Measurements from ENCODE around the gene TTLL11.

The TTLL11 gene

GRCh38 chr9:121871431-121872025 is 221.6 kb downstream of the TTLL11 start:
- no peak for DNase-seq

- no peak for DNase-seq
Observed at GRCh38 chr9:121870271-121870670, 222.8 kb downstream of the TTLL11 start.

GRCh38 chr9:121868626-121869025 is 224.5 kb downstream of the TTLL11 start:
- peak; percentile 67 for DNase-seq

GRCh38 chr9:121866927-121867326 is 226.2 kb downstream of the TTLL11 start:
- DNase-seq = no peak

- no peak for DNase-seq
Observed at GRCh38 chr9:121865884-121866283, 227.2 kb downstream of the TTLL11 start.

GRCh38 chr9:121865060-121865459 is 228.0 kb downstream of the TTLL11 start:
- no peak for DNase-seq

GRCh38 chr9:121863955-121864354 is 229.2 kb downstream of the TTLL11 start:
- peak; percentile 43 for DNase-seq

GRCh38 chr9:121862371-121863332 is 230.5 kb downstream of the TTLL11 start:
- no peak for DNase-seq

GRCh38 chr9:121861501-121862180 is 231.5 kb downstream of the TTLL11 start:
- DNase-seq = no peak

- peak; percentile 66 for DNase-seq
Observed at GRCh38 chr9:121860744-121861143, 232.4 kb downstream of the TTLL11 start.

- no peak for DNase-seq
Observed at GRCh38 chr9:121860213-121860612, 232.9 kb downstream of the TTLL11 start.

GRCh38 chr9:121859646-121860045 is 233.5 kb downstream of the TTLL11 start:
- DNase-seq = no peak

GRCh38 chr9:121858788-121859187 is 234.3 kb downstream of the TTLL11 start:
- no peak for DNase-seq

GRCh38 chr9:121857928-121858327 is 235.2 kb downstream of the TTLL11 start:
- DNase-seq = no peak

- no peak for DNase-seq
Observed at GRCh38 chr9:121855476-121855875, 237.6 kb downstream of the TTLL11 start.

- no peak for DNase-seq
Observed at GRCh38 chr9:121853617-121854395, 239.3 kb downstream of the TTLL11 start.

GRCh38 chr9:121852651-121853616 is 240.2 kb downstream of the TTLL11 start:
- DNase-seq = no peak

GRCh38 chr9:121852241-121852640 is 240.9 kb downstream of the TTLL11 start:
- no peak for DNase-seq

- DNase-seq = no peak
Observed at GRCh38 chr9:121851641-121852091, 241.4 kb downstream of the TTLL11 start.

GRCh38 chr9:121850366-121850765 is 242.7 kb downstream of the TTLL11 start:
- no peak for DNase-seq

GRCh38 chr9:121849554-121849953 is 243.6 kb downstream of the TTLL11 start:
- DNase-seq = no peak
